HepG2 (cell line): ENCODE data around the gene TRAF4. TPM values are rescaled to one million over a fixed set of nuclear protein-coding genes. Genes with fewer than 3 reads are reported as not detected.
"Not testable (repeated sequence)": the region's sequence is repeated elsewhere in the genome, so short reads cannot be mapped to it uniquely, and the experiment has no call there.

Experiments
- ATAC-seq: fragments of 200-7000 bp; cut with Tn5 transposase; 3 replicates; pipeline ENCODE4 v1.9.1; 2020; ENCODE audit warnings: mild to moderate bottlenecking, moderate library complexity
- BruUV-seq: library from RNA; stranded (reverse); fragments of 400-500 nt; replicated peaks from 2 replicates; lab custom pipeline; 2021; lab: Mats Ljungman, UMichigan
- CTCF ChIA-PET: fragments of 300-600 bp; formaldehyde crosslinking; extraction: SDS; loops from one replicate; lab custom pipeline; 2021; ENCODE audit warnings: low total read pairs, inconsistent platforms, low intra/inter-chr PET ratio; lab: Yijun Ruan, JAX
- POLR2A ChIA-PET: fragments of 350-600 bp; sonication (Branson Sonifier 250); formaldehyde crosslinking; loops from one replicate; lab custom pipeline; 2020; ENCODE audit warnings: antibody characterized with exemption, inconsistent platforms; lab: Yijun Ruan, JAX
- DNase-seq: peaks from one replicate; pipeline ENCODE4 v3.0.0-alpha.2; 2015; ENCODE audit warnings: low spot score
- FAIRE-seq: peaks from 3 replicates; lab custom pipeline; 2011; peaks lifted over from hg19 to GRCh38; lab: Jason Lieb, UNC
- H2AFZ ChIP-seq: one replicate; pipeline ENCODE4 v1.6.1; 2011; ENCODE audit warnings: low read length, inconsistent platforms
- H3K27ac ChIP-seq: fragments of 300-600 bp; 3 replicates; pipeline ENCODE4 v1.8.0; 2011; ENCODE audit warnings: mixed run types, mild to moderate bottlenecking, mixed read lengths, low read length, inconsistent platforms; ENCODE audit not compliant: insufficient read depth; ENCODE audit errors: extremely low read length
- H3K27me3 ChIP-seq, 2 experiments: fragments of 200-600 bp in 1 of 2; 2 replicates in 1 of 2; 3 replicates in 1 of 2; pipeline versions ENCODE4 v1.6.0 to v1.8.0; 2011; ENCODE audit warnings: low read length in 2 of 2, mild to moderate bottlenecking in 2 of 2, moderate library complexity in 2 of 2, inconsistent platforms in 1 of 2; ENCODE audit not compliant: insufficient read depth in 2 of 2, control insufficient read depth in 1 of 2
- H3K36me3 ChIP-seq, 2 experiments: fragments of 200-600 bp in 1 of 2; replicated peaks in 1 of 2; 2 replicates in 1 of 2; 3 replicates in 1 of 2; pipeline versions ENCODE4 v1.5.1 to v1.8.0; 2011; ENCODE audit warnings: low read length in 2 of 2, inconsistent platforms in 1 of 2; ENCODE audit not compliant: insufficient read depth in 2 of 2, control insufficient read depth in 1 of 2
- H3K4me1 ChIP-seq: 2 replicates; pipeline ENCODE4 v1.5.1; 2012; ENCODE audit warnings: low read length, inconsistent platforms; ENCODE audit not compliant: insufficient read depth
- H3K4me2 ChIP-seq: 2 replicates; pipeline ENCODE4 v1.6.0; 2011; ENCODE audit warnings: low read depth, low read length, inconsistent platforms
- H3K4me3 ChIP-seq, 3 experiments: fragments of 200-600 bp in 1 of 3; sonication (generic), shearing (Covaris generic) in 1 of 3; replicated peaks in 1 of 3; 2 replicates each; pipeline ENCODE4 v1.5.1; 2011 to 2016; ENCODE audit warnings: low read length in 3 of 3, inconsistent platforms in 2 of 3, low read depth in 2 of 3, mild to moderate bottlenecking in 2 of 3, control low read depth in 1 of 3, mixed read lengths in 1 of 3; ENCODE audit not compliant: insufficient read depth in 1 of 3
- H3K79me2 ChIP-seq: one replicate; pipeline ENCODE4 v1.6.1; 2011; ENCODE audit warnings: low read length, inconsistent platforms; ENCODE audit not compliant: insufficient read depth
- H3K9ac ChIP-seq: 2 replicates; pipeline ENCODE4 v1.6.0; 2011; ENCODE audit warnings: mild to moderate bottlenecking, low read depth, low read length, inconsistent platforms; ENCODE audit not compliant: insufficient read depth
- H3K9me3 ChIP-seq: 2 replicates; pipeline ENCODE4 v1.5.1; 2012; ENCODE audit warnings: mild to moderate bottlenecking, low read length
- H4K20me1 ChIP-seq: 2 replicates; pipeline ENCODE4 v1.6.0; 2011; ENCODE audit warnings: inconsistent platforms, mild to moderate bottlenecking, low read length, moderate library complexity; ENCODE audit not compliant: insufficient read depth
- POLR2AphosphoS2 ChIP-seq: IDR thresholded peaks from 2 replicates; pipeline ENCODE4 v1.6.1; 2011; ENCODE audit warnings: low read depth, low read length, improper control_type of control experiment
- POLR2AphosphoS5 ChIP-seq: IDR thresholded peaks from 2 replicates; pipeline ENCODE4 v1.6.1; 2012; ENCODE audit warnings: low read depth, low read length
- ZC3H4 ChIP-seq: sonication (generic); formaldehyde crosslinking; IDR thresholded peaks from 2 replicates; pipeline ENCODE4 v1.4.0; 2020; ENCODE audit warnings: missing genetic modification reagents, borderline replicate concordance
- ZFP90 ChIP-seq: sonication (generic); formaldehyde crosslinking; IDR thresholded peaks from 2 replicates; pipeline ENCODE4 v1.8.0; 2022; ENCODE audit warnings: missing genetic modification reagents, mild to moderate bottlenecking, inconsistent platforms, borderline replicate concordance
- WGBS: methylation state at CpG from one replicate; pipeline ENCODE4 v1.1.6; 2017; ENCODE audit warnings: low lambda C conversion rate; 5-methylcytosine and 5-hydroxymethylcytosine counted together
- in situ Hi-C: cut with HindIII; loops from 2 replicates; pipeline ENCODE4 v1.10.0; 2017; ENCODE audit warnings: low pct_unique_long_range_greater_than_20kb; ENCODE audit not compliant: extremely low pct_ligation_motif_present
- intact Hi-C: fragments of 100-400 bp; cut with micrococcal nuclease; formaldehyde crosslinking; loops from one replicate; pipeline ENCODE4 v1.10.0; 2022; ENCODE audit not compliant: unreplicated experiment
- polyA plus RNA-seq, 8 experiments: library from polyadenylated mRNA; depleted of rRNA in 3 of 8; stranded (reverse) in 7 of 8; unstranded in 1 of 8; fragments of >200 nt; fragmentation: Illumina TruSeq in 4 of 8; extraction: Trizol in 4 of 8; gene quantifications; 2 replicates each; pipeline versions ENCODE4 v1.2.1 to v1.2.3, GENCODE V29; 2011 to 2016; ENCODE audit warnings: low read depth in 4 of 8, missing spikeins in 1 of 8, mixed read lengths in 1 of 8; ENCODE audit not compliant: insufficient read depth in 1 of 8
- total RNA-seq, 5 experiments: library from RNA; depleted of rRNA; stranded (reverse); fragments of >200 nt; fragmentation: Illumina TruSeq; extraction: Trizol; gene quantifications; 2 replicates each; pipeline ENCODE4 v1.2.3, GENCODE V29; 2016; ENCODE audit warnings: low read depth in 1 of 5
- TF ChIP-seq, protein P1 (sequence below): sonication (generic); formaldehyde crosslinking; IDR thresholded peaks from 2 replicates; pipeline ENCODE4 v1.4.0; 2020; ENCODE audit warnings: missing genetic modification reagents

The TRAF4 gene
- total and polyA plus RNA-seq, 2 of the 13 experiments (the other 11 are each of a cell fraction or from before 2014, with no cell fraction given) = 86.0 to 89.9 TPM

DNA sequence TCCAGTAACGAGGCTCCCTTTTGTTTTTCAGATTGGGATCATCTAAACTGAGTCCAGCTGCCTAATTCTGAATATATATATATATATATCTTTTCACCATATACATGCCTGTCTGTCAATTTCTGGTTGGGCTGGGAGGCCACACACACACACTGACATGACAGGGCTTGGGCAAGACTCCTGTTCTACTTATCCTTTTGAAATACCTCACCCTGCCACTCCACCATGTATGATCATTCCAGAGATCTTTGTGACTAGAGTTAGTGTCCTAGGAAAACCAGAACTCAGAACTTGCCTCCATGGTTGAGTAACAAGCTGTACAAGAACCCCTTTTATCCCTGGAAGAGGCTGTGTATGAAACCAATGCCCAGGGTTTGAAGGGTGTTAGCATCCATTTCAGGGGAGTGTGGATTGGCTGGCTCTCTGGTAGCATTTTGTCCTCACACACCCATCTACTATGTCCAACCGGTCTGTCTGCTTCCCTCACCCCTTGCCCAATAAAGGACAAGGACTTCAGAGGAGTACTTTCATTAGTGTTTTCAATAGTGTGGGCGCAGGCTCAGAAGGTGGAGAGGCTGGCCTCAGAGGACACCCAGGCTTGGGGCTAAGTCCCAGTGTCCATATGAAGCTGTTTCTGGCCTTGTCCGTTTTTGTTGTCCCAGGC, 19.8 kb upstream of the TRAF4 start:
- 0 out of 2 replicates have a peak overlapping the region, but pooled peaks have one; percentile 9 for H3K9ac ChIP-seq
- peaks cover 42% of the 10 kb centered on the region for H4K20me1 ChIP-seq
- ChIA-PET POLR2A (interaction anchor here (2.0 to 8.7 kb wide), 5 partner anchors 12 to 228 kb away, joined by 9 to 590 read pairs (median 49); partner anchors contain the start of genes BLTP2, PHF12, PROCA1 and SDF2), CTCF (interaction anchor here (1.2 kb wide), 1 partner anchor 26 kb away, joined by 3 read pairs; no protein-coding TSS in a partner anchor)
- H3K36me3 ChIP-seq = peaks cover 8 to 38% of the 10 kb centered on the region in 2 experiments; a peak in 4 of 5 replicates
- DNase-seq, in situ Hi-C loops, ATAC-seq, H3K27me3 ChIP-seq, H3K9me3 ChIP-seq, BruUV-seq, H2AFZ ChIP-seq, H3K4me3 ChIP-seq, FAIRE-seq: not testable (repeated sequence)
- peaks cover 40% of the 10 kb centered on the region for H3K79me2 ChIP-seq
- peak overlapping the region; percentile 30 for H3K27ac ChIP-seq
- H3K4me2 ChIP-seq = peak overlapping the region; percentile 82
- peaks cover 55% of the 10 kb centered on the region for H3K4me1 ChIP-seq
- TF ChIP-seq POLR2AphosphoS5 = 0 out of 2 replicates have a peak, but pooled peaks have one; percentile 3
- 0 out of 2 replicates have a peak, but pooled peaks have one; percentile 41 for TF ChIP-seq ZFP90 (CRISPR knock-in tag)
- TF ChIP-seq POLR2AphosphoS2 = 0 out of 2 replicates have a peak, but pooled peaks have one; percentile 6
- TF ChIP-seq, protein P1, sequence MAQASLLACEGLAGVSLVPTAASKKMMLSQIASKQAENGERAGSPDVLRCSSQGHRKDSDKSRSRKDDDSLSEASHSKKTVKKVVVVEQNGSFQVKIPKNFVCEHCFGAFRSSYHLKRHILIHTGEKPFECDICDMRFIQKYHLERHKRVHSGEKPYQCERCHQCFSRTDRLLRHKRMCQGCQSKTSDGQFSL (CRISPR knock-in tag) = 0 out of 2 replicates have a peak, but pooled peaks have one; percentile 12
- peak; percentile 26; the same call in 1 of the 2 replicates for TF ChIP-seq ZC3H4
- intact Hi-C loops = loop anchor here (5.0 kb wide), 1 partner anchor 77 kb away; the partner anchor contains the start of gene BLTP2
- 92% methylated on average over 4 of the region's 4 CpGs for WGBS
